HEK293 (cell line): ENCODE data around the gene PDK3.

Source experiments
- CTCF ChIA-PET: fragments of 350-600 bp; formaldehyde crosslinking; extraction: SDS; loops from one replicate; lab custom pipeline; 2021; ENCODE audit warnings: antibody characterized with exemption; lab: Yijun Ruan, JAX
- POLR2A ChIA-PET: fragments of 300-600 bp; formaldehyde crosslinking; extraction: SDS; loops from one replicate; lab custom pipeline; 2020; ENCODE audit warnings: antibody characterized with exemption, inconsistent platforms; lab: Yijun Ruan, JAX
- H3K27ac ChIP-seq: fragments of 200-500 bp; sonication (Bioruptor generic); 2 replicates; pipeline ENCODE4 v1.5.1; 2014; ENCODE audit warnings: low read depth, low read length, control low read depth, inconsistent platforms; ENCODE audit errors: extremely low read depth
- H3K36me3 ChIP-seq, 2 experiments: fragments of 200-500 bp in 1 of 2; sonication (Bioruptor generic) in 1 of 2; 1 replicate in 1 of 2; 2 replicates in 1 of 2; pipeline ENCODE4 v1.5.1; 2014 to 2017; ENCODE audit warnings: inconsistent platforms in 2 of 2, low read length in 2 of 2; ENCODE audit not compliant: control insufficient read depth in 2 of 2, insufficient read depth in 1 of 2
- H3K4me1 ChIP-seq: fragments of 200-500 bp; sonication (Bioruptor generic); 2 replicates; pipeline ENCODE4 v1.5.1; 2014; ENCODE audit warnings: mild to moderate bottlenecking, low read length, inconsistent platforms; ENCODE audit not compliant: control insufficient read depth, insufficient read depth
- H3K4me3 ChIP-seq: 2 replicates; pipeline ENCODE4 v1.5.1; 2011; ENCODE audit warnings: low read depth, mild to moderate bottlenecking, control low read depth, low read length, moderate library complexity
- H3K9me3 ChIP-seq: fragments of 200-500 bp; sonication (Bioruptor generic); 2 replicates; pipeline ENCODE4 v1.5.1; 2014; ENCODE audit warnings: low read depth, low read length, inconsistent platforms; ENCODE audit not compliant: control insufficient read depth, insufficient read depth
- GLIS1 ChIP-seq: fragments of 450-650 bp; formaldehyde crosslinking; IDR thresholded peaks from 2 replicates; pipeline ENCODE4 v1.5.1; 2016; ENCODE audit warnings: missing biosample characterization, missing genetic modification characterization
- IKZF3 ChIP-seq: fragments of 450-650 bp; IDR thresholded peaks from 2 replicates; pipeline ENCODE4 v1.5.0; 2018; ENCODE audit warnings: missing biosample characterization, mild to moderate bottlenecking, missing genetic modification characterization, moderate library complexity
- MYNN ChIP-seq: fragments of 450-650 bp; formaldehyde crosslinking; IDR thresholded peaks from 2 replicates; pipeline ENCODE4 v1.5.1; 2016; ENCODE audit warnings: missing biosample characterization, missing genetic modification characterization, borderline replicate concordance
- PRDM1 ChIP-seq: fragments of 450-650 bp; formaldehyde crosslinking; IDR thresholded peaks from 2 replicates; pipeline ENCODE4; 2016; ENCODE audit warnings: missing biosample characterization, missing genetic modification characterization
- PRDM6 ChIP-seq: fragments of 450-650 bp; formaldehyde crosslinking; IDR thresholded peaks from 2 replicates; pipeline ENCODE4 v1.5.1; 2017; ENCODE audit warnings: missing biosample characterization, missing genetic modification characterization
- SP7 ChIP-seq: fragments of 450-650 bp; formaldehyde crosslinking; IDR thresholded peaks from 2 replicates; pipeline ENCODE4 v1.5.1; 2016; ENCODE audit warnings: missing biosample characterization, missing genetic modification characterization
- ZNF140 ChIP-seq: fragments of 450-650 bp; formaldehyde crosslinking; IDR thresholded peaks from 2 replicates; pipeline ENCODE4 v1.5.1; 2016; ENCODE audit warnings: missing biosample characterization, missing genetic modification characterization
- ZNF654 ChIP-seq: fragments of 450-650 bp; formaldehyde crosslinking; IDR thresholded peaks from 2 replicates; pipeline ENCODE4 v1.5.1; 2016; ENCODE audit warnings: low read depth, missing biosample characterization, missing genetic modification characterization
- TF ChIP-seq, protein P1 (sequence below): fragments of 450-650 bp; formaldehyde crosslinking; IDR thresholded peaks from 2 replicates; pipeline ENCODE4 v1.5.1; 2017; ENCODE audit warnings: missing biosample characterization, missing genetic modification characterization
- TF ChIP-seq, protein P2 (sequence below): fragments of 450-650 bp; formaldehyde crosslinking; IDR thresholded peaks from 2 replicates; pipeline ENCODE4 v1.5.1; 2016; ENCODE audit warnings: missing biosample characterization, missing genetic modification characterization

Gene PDK3

GRCh38 chrX:24495700-24496099 is 30.6 kb downstream of the PDK3 start:
- peaks cover 9% of the 10 kb centered on the region for H3K4me1 ChIP-seq
- H3K36me3 ChIP-seq, result peaks cover 0 to 12% of the 10 kb centered on the region in 2 experiments; a peak in 1 of 3 replicates
- POLR2A ChIA-PET, result interaction anchor here (0.8 kb wide), 1 partner anchor 31 kb away, joined by 3 read pairs; the partner anchor contains the start of gene PDK3
- H3K4me3 ChIP-seq, result no peak overlapping the region
- H3K9me3 ChIP-seq, result no peaks in the 10 kb centered on the region
- CTCF ChIA-PET, result interaction anchor here (0.9 to 7.8 kb wide), 4 partner anchors 31 to 237 kb away, joined by 3 to 196 read pairs (median 6); partner anchors contain the start of gene PDK3
- no peak overlapping the region for H3K27ac ChIP-seq
- TF ChIP-seq ZNF140 (tag by site-specific recombination) (no peak), SP7 (tag by site-specific recombination) (no peak), IKZF3 (tag by site-specific recombination) (no peak), PRDM1 (tag by site-specific recombination) (no peak)
- TF ChIP-seq, protein P1, sequence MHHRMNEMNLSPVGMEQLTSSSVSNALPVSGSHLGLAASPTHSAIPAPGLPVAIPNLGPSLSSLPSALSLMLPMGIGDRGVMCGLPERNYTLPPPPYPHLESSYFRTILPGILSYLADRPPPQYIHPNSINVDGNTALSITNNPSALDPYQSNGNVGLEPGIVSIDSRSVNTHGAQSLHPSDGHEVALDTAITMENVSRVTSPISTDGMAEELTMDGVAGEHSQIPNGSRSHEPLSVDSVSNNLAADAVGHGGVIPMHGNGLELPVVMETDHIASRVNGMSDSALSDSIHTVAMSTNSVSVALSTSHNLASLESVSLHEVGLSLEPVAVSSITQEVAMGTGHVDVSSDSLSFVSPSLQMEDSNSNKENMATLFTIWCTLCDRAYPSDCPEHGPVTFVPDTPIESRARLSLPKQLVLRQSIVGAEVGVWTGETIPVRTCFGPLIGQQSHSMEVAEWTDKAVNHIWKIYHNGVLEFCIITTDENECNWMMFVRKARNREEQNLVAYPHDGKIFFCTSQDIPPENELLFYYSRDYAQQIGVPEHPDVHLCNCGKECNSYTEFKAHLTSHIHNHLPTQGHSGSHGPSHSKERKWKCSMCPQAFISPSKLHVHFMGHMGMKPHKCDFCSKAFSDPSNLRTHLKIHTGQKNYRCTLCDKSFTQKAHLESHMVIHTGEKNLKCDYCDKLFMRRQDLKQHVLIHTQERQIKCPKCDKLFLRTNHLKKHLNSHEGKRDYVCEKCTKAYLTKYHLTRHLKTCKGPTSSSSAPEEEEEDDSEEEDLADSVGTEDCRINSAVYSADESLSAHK (tag by site-specific recombination), result no peak

DNA sequence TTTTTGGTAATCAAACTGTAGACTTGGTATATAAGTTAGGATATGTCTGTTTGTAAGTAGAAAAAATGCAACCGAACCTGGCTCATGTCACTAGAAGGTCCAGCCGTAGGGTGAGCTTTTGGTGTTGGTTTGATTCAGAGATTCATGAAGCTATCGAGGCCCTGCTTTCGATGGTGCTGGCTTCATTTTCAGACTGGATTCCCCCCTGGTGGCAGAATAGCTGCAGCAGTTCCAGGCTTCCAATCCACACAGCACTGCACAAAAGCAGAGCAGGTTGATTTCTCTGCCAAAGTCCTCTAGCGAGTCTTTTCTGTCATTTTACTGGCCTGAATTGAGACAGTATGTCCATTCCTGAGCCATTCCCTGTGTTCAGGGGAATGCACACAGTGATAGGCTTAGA is 33.1 kb downstream of the PDK3 start:
- Histone ChIP-seq H3K27ac (no peak overlapping the region), H3K4me1 (peaks cover 9% of the 10 kb centered on the region)
- no peak for TF ChIP-seq GLIS1
- TF ChIP-seq, protein P2, sequence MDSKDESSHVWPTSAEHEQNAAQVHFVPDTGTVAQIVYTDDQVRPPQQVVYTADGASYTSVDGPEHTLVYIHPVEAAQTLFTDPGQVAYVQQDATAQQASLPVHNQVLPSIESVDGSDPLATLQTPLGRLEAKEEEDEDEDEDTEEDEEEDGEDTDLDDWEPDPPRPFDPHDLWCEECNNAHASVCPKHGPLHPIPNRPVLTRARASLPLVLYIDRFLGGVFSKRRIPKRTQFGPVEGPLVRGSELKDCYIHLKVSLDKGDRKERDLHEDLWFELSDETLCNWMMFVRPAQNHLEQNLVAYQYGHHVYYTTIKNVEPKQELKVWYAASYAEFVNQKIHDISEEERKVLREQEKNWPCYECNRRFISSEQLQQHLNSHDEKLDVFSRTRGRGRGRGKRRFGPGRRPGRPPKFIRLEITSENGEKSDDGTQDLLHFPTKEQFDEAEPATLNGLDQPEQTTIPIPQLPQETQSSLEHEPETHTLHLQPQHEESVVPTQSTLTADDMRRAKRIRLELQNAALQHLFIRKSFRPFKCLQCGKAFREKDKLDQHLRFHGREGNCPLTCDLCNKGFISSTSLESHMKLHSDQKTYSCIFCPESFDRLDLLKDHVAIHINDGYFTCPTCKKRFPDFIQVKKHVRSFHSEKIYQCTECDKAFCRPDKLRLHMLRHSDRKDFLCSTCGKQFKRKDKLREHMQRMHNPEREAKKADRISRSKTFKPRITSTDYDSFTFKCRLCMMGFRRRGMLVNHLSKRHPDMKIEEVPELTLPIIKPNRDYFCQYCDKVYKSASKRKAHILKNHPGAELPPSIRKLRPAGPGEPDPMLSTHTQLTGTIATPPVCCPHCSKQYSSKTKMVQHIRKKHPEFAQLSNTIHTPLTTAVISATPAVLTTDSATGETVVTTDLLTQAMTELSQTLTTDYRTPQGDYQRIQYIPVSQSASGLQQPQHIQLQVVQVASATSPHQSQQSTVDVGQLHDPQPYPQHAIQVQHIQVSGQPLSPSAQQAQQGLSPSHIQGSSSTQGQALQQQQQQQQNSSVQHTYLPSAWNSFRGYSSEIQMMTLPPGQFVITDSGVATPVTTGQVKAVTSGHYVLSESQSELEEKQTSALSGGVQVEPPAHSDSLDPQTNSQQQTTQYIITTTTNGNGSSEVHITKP, result peak; percentile 26
- TF ChIP-seq, all 188 proteins: peak for 1
- ChIA-PET CTCF (interaction anchor here (0.6 to 7.8 kb wide), 22 partner anchors 10 to 268 kb away, joined by 3 to 196 read pairs (median 4); no protein-coding TSS in a partner anchor), POLR2A (interaction anchor here (0.7 kb wide), 1 partner anchor 358 kb away, joined by 3 read pairs; no protein-coding TSS in a partner anchor)
- Histone ChIP-seq H3K4me3 (no peak overlapping the region), H3K9me3 (no peaks in the 10 kb centered on the region), H3K36me3 (peaks cover 3 to 12% of the 10 kb centered on the region in 2 experiments; a peak in 2 of 3 replicates)

DNA sequence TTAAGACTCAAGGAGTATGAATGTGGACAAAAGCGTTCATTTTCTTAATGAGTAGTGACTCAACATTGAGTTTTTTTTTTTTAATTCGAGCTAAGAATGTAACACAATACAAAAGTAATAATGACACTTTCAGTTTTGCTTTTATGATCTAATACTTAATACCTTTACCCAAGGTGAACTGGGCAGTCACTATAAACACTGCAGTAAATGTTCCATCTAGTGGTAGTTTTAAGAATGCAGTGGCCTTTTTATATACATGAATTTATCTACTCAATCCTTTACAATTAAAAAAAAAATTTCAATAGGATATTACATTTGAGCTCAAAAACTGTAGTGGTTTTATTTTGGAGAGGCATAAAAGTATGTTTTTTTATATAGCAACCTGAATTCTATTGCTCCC is 33.9 kb downstream of the PDK3 start:
- Histone ChIP-seq H3K4me3 (no peak overlapping the region), H3K4me1 (peaks cover 7% of the 10 kb centered on the region), H3K9me3 (no peaks in the 10 kb centered on the region), H3K36me3 (peaks cover 3 to 12% of the 10 kb centered on the region in 2 experiments; a peak in 2 of 3 replicates), H3K27ac (no peak overlapping the region)
- ChIA-PET POLR2A (interaction anchor here (0.7 kb wide), 1 partner anchor 357 kb away, joined by 3 read pairs; no protein-coding TSS in a partner anchor), CTCF (interaction anchor here (0.6 to 7.8 kb wide), 37 partner anchors 10 to 1501 kb away, joined by 3 to 196 read pairs (median 4); no protein-coding TSS in a partner anchor)
- TF ChIP-seq PRDM6 (tag by site-specific recombination), result 0 out of 2 replicates have a peak, but pooled peaks have one; percentile 25
- peak; percentile 47 for TF ChIP-seq ZNF654 (tag by site-specific recombination)
- no peak for TF ChIP-seq MYNN
